GM23338 (cell line): ENCODE results near the gene ERLEC1. TPM values are rescaled to one million over a fixed set of nuclear protein-coding genes. Genes with fewer than 3 reads are reported as not detected.

Experiments used
- ATAC-seq: fragments of 200-7000 bp; cut with Tn5 transposase; 3 replicates; pipeline ENCODE4 v1.9.1; 2020
- DNase-seq: peaks from one replicate; pipeline ENCODE4 v3.0.0-alpha.2; 2015; ENCODE audit warnings: low spot score
- H2AFZ ChIP-seq: fragments of 200-600 bp; sonication (generic); 2 replicates; pipeline ENCODE4 v1.8.0; 2016; ENCODE audit warnings: antibody characterized with exemption, mild to moderate bottlenecking, moderate library complexity
- H3F3A ChIP-seq: fragments of 200-600 bp; sonication (generic); replicated peaks from 2 replicates; pipeline ENCODE4 v1.8.0; 2017; ENCODE audit warnings: antibody characterized with exemption, mixed run types, low read depth
- H3K27ac ChIP-seq: fragments of 200-600 bp; sonication (generic); 2 replicates; pipeline ENCODE4 v1.6.1; 2016; ENCODE audit warnings: low read depth
- H3K27me3 ChIP-seq: fragments of 200-600 bp; sonication (generic); 2 replicates; pipeline ENCODE4 v1.8.0; 2016; ENCODE audit warnings: mild to moderate bottlenecking, mixed run types, moderate library complexity; ENCODE audit not compliant: insufficient read depth
- H3K36me3 ChIP-seq: fragments of 200-600 bp; sonication (generic); 2 replicates; pipeline ENCODE4 v1.8.0; 2016; ENCODE audit warnings: mild to moderate bottlenecking; ENCODE audit not compliant: insufficient read depth
- H3K4me1 ChIP-seq: fragments of 200-600 bp; sonication (generic); 2 replicates; pipeline ENCODE4 v1.8.0; 2016; ENCODE audit warnings: mild to moderate bottlenecking, moderate library complexity; ENCODE audit not compliant: insufficient read depth
- H3K4me2 ChIP-seq: fragments of 200-600 bp; sonication (generic); 2 replicates; pipeline ENCODE4 v1.7.1; 2017; ENCODE audit warnings: mixed run types
- H3K4me3 ChIP-seq: fragments of 200-600 bp; sonication (generic); 2 replicates; pipeline ENCODE4 v1.6.1; 2016; ENCODE audit warnings: mixed run types
- H3K79me2 ChIP-seq: fragments of 200-600 bp; sonication (generic); replicated peaks from 2 replicates; pipeline ENCODE4 v1.8.0; 2017; ENCODE audit warnings: mild to moderate bottlenecking; ENCODE audit not compliant: insufficient read depth
- H3K9me2 ChIP-seq: fragments of 200-600 bp; sonication (generic); 2 replicates; pipeline ENCODE4 v1.8.0; 2017; ENCODE audit not compliant: insufficient read depth
- H4K20me1 ChIP-seq: fragments of 200-600 bp; sonication (generic); replicated peaks from 2 replicates; pipeline ENCODE4 v1.8.0; 2017; ENCODE audit warnings: mild to moderate bottlenecking; ENCODE audit not compliant: insufficient read depth
- H3K27ac Mint-ChIP-seq: 2 replicates; pipeline ENCODE4 v1.8.0; 2020; ENCODE audit warnings: inconsistent platforms, mild to moderate bottlenecking, moderate library complexity, mixed read lengths
- H3K27me3 Mint-ChIP-seq: 3 replicates; pipeline ENCODE4 v1.8.0; 2022; ENCODE audit warnings: low read depth, mild to moderate bottlenecking, moderate library complexity, mixed read lengths, inconsistent platforms; ENCODE audit not compliant: insufficient read depth, poor library complexity
- H3K36me3 Mint-ChIP-seq: 3 replicates; pipeline ENCODE4 v1.8.0; 2021; ENCODE audit warnings: low read depth, mild to moderate bottlenecking, inconsistent platforms, moderate library complexity, mixed read lengths
- H3K4me1 Mint-ChIP-seq: 3 replicates; pipeline ENCODE4 v1.8.0; 2020; ENCODE audit warnings: mild to moderate bottlenecking, inconsistent platforms, mixed read lengths
- H3K4me3 Mint-ChIP-seq: 3 replicates; pipeline ENCODE4 v1.8.0; 2021; ENCODE audit warnings: moderate library complexity, mild to moderate bottlenecking, inconsistent platforms, mixed read lengths
- H3K9me3 Mint-ChIP-seq: 3 replicates; pipeline ENCODE4 v1.8.0; 2020; ENCODE audit warnings: moderate library complexity, mild to moderate bottlenecking, inconsistent platforms, mixed read lengths
- CTCF ChIP-seq, 2 experiments: fragments of 200-600 bp in 1 of 2; sonication (generic) in 1 of 2; conservative IDR thresholded peaks; 2 replicates each; pipeline versions ENCODE4 v1.5.1 to v1.6.1; 2016 to 2017; ENCODE audit warnings: antibody characterized with exemption in 2 of 2, low read depth in 2 of 2, mild to moderate bottlenecking in 2 of 2, moderate library complexity in 1 of 2
- EZH2phosphoT487 ChIP-seq: fragments of 200-600 bp; sonication (generic); IDR thresholded peaks from one replicate; pipeline ENCODE4 v1.8.1; 2018; ENCODE audit warnings: antibody characterized with exemption; ENCODE audit not compliant: unreplicated experiment
- JUNB ChIP-seq: IDR thresholded peaks from one replicate; pipeline ENCODE4 v1.6.1; 2016; ENCODE audit warnings: antibody characterized with exemption; ENCODE audit not compliant: unreplicated experiment
- REST ChIP-seq: IDR thresholded peaks from one replicate; pipeline ENCODE4 v1.6.1; 2018; ENCODE audit warnings: antibody characterized with exemption; ENCODE audit not compliant: unreplicated experiment
- STAT1 ChIP-seq: IDR thresholded peaks from one replicate; pipeline ENCODE4 v1.6.1; 2016; ENCODE audit warnings: antibody characterized with exemption; ENCODE audit not compliant: unreplicated experiment
- polyA plus RNA-seq: library from polyadenylated mRNA; unstranded; fragments of >200 nt; fragmentation: Nextera tagmentation; extraction: Ambion mirVana; gene quantifications from 2 replicates; pipeline ENCODE4 v1.2.1, GENCODE V29; 2016
- total RNA-seq: library from RNA; depleted of rRNA; stranded (reverse); fragments of >200 nt; shearing (Covaris generic); gene quantifications from 2 replicates; pipeline ENCODE4 v1.2.3, GENCODE V29; 2014
- TF ChIP-seq, protein P1 (sequence below): fragments of 250-450 bp; sonication (Bioruptor Pico); IDR thresholded peaks from 2 replicates; pipeline ENCODE4 v1.5.0; 2020; ENCODE audit warnings: mild to moderate bottlenecking, moderate library complexity

ERLEC1 gene
- total and polyA plus RNA-seq, 2 experiments from 2014 or later: 35.0 to 41.2 TPM

DNA sequence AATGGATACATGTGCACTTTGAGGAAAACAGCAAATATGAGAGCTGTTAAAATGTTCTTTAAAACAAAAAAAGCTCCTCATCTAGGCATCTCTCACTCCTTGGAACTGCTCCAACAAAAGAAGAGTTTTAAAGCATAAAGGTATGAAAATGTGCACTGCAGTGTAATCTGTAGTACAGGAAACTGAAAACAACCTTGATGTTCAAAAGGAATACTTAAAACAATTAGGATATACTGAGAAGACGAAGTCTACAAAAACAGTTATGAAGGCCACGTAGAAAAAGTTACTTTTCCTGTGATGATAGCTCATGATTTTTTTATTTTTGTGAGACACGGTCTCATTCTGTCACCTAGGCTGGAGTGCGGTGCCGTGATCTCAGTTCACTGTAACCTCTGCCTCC is 75.0 kb downstream of the ERLEC1 start:
- H3K4me1 ChIP-seq: peaks cover 20% of the 10 kb centered on the region; the same call in 1 of the 2 replicates
- H4K20me1 ChIP-seq: no peaks in the 10 kb centered on the region
- TF ChIP-seq REST: no peak
- no peak for TF ChIP-seq JUNB
- no peak for TF ChIP-seq EZH2phosphoT487
- no peak for TF ChIP-seq CTCF (conservative IDR thresholded peaks at IDR 0.05; ENCODE audit: low read depth in 2 of 2)
- no peak overlapping the region for H3K27ac ChIP-seq
- no peaks in the 10 kb centered on the region; the same call in 1 of the 2 replicates for H3K79me2 ChIP-seq
- peaks cover 23% of the 10 kb centered on the region; the same call in 1 of the 2 replicates for H3K36me3 ChIP-seq
- H3K9me2 ChIP-seq: no peaks in the 10 kb centered on the region
- H2AFZ ChIP-seq: no peak overlapping the region
- no peak for ATAC-seq
- DNase-seq: no peak
- H3F3A ChIP-seq: no peaks in the 10 kb centered on the region; the same call in 1 of the 2 replicates
- no peaks in the 10 kb centered on the region for H3K27me3 Mint-ChIP-seq
- H3K4me3 Mint-ChIP-seq: no peak overlapping the region
- no peaks in the 10 kb centered on the region for H3K9me3 Mint-ChIP-seq
- peaks cover 21% of the 10 kb centered on the region for H3K4me1 Mint-ChIP-seq
- H3K4me2 ChIP-seq: no peak overlapping the region
- H3K27ac Mint-ChIP-seq: no peak overlapping the region
- H3K36me3 Mint-ChIP-seq: peaks cover 26% of the 10 kb centered on the region
- H3K27me3 ChIP-seq: no peaks in the 10 kb centered on the region
- no peak overlapping the region for H3K4me3 ChIP-seq

- Histone ChIP-seq H3K79me2 (no peaks in the 10 kb centered on the region; the same call in 1 of the 2 replicates), H4K20me1 (no peaks in the 10 kb centered on the region), H2AFZ (no peak overlapping the region), H3K4me2 (no peak overlapping the region), H3K27ac (no peak overlapping the region), H3K4me3 (no peak overlapping the region), H3K36me3 (peaks cover 29% of the 10 kb centered on the region; the same call in 1 of the 2 replicates), H3F3A (no peaks in the 10 kb centered on the region; the same call in 1 of the 2 replicates), H3K9me2 (no peaks in the 10 kb centered on the region), H3K27me3 (no peaks in the 10 kb centered on the region), H3K4me1 (peaks cover 16% of the 10 kb centered on the region; the same call in 1 of the 2 replicates)
- no peak overlapping the region for H3K27ac Mint-ChIP-seq
- no peak overlapping the region for H3K4me3 Mint-ChIP-seq
- no peaks in the 10 kb centered on the region for H3K27me3 Mint-ChIP-seq
- H3K36me3 Mint-ChIP-seq: peaks cover 39% of the 10 kb centered on the region
- no peak for ATAC-seq
- DNase-seq: no peak
- no peaks in the 10 kb centered on the region for H3K9me3 Mint-ChIP-seq
- TF ChIP-seq, protein P1, sequence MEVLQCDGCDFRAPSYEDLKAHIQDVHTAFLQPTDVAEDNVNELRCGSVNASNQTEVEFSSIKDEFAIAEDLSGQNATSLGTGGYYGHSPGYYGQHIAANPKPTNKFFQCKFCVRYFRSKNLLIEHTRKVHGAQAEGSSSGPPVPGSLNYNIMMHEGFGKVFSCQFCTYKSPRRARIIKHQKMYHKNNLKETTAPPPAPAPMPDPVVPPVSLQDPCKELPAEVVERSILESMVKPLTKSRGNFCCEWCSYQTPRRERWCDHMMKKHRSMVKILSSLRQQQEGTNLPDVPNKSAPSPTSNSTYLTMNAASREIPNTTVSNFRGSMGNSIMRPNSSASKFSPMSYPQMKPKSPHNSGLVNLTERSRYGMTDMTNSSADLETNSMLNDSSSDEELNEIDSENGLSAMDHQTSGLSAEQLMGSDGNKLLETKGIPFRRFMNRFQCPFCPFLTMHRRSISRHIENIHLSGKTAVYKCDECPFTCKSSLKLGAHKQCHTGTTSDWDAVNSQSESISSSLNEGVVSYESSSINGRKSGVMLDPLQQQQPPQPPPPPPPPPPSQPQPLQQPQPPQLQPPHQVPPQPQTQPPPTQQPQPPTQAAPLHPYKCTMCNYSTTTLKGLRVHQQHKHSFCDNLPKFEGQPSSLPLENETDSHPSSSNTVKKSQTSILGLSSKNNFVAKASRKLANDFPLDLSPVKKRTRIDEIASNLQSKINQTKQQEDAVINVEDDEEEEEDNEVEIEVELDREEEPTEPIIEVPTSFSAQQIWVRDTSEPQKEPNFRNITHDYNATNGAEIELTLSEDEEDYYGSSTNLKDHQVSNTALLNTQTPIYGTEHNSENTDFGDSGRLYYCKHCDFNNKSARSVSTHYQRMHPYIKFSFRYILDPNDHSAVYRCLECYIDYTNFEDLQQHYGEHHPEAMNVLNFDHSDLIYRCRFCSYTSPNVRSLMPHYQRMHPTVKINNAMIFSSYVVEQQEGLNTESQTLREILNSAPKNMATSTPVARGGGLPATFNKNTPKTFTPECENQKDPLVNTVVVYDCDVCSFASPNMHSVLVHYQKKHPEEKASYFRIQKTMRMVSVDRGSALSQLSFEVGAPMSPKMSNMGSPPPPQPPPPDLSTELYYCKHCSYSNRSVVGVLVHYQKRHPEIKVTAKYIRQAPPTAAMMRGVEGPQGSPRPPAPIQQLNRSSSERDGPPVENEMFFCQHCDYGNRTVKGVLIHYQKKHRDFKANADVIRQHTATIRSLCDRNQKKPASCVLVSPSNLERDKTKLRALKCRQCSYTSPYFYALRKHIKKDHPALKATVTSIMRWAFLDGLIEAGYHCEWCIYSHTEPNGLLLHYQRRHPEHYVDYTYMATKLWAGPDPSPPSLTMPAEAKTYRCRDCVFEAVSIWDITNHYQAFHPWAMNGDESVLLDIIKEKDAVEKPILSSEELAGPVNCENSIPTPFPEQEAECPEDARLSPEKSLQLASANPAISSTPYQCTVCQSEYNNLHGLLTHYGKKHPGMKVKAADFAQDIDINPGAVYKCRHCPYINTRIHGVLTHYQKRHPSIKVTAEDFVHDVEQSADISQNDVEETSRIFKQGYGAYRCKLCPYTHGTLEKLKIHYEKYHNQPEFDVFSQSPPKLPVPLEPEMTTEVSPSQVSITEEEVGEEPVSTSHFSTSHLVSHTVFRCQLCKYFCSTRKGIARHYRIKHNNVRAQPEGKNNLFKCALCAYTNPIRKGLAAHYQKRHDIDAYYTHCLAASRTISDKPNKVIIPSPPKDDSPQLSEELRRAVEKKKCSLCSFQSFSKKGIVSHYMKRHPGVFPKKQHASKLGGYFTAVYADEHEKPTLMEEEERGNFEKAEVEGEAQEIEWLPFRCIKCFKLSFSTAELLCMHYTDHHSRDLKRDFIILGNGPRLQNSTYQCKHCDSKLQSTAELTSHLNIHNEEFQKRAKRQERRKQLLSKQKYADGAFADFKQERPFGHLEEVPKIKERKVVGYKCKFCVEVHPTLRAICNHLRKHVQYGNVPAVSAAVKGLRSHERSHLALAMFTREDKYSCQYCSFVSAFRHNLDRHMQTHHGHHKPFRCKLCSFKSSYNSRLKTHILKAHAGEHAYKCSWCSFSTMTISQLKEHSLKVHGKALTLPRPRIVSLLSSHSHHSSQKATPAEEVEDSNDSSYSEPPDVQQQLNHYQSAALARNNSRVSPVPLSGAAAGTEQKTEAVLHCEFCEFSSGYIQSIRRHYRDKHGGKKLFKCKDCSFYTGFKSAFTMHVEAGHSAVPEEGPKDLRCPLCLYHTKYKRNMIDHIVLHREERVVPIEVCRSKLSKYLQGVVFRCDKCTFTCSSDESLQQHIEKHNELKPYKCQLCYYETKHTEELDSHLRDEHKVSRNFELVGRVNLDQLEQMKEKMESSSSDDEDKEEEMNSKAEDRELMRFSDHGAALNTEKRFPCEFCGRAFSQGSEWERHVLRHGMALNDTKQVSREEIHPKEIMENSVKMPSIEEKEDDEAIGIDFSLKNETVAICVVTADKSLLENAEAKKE (CRISPR knock-in tag): no peak
- no peak for TF ChIP-seq STAT1
- H3K4me1 Mint-ChIP-seq: peaks cover 16% of the 10 kb centered on the region
These were observed 76.8 kb downstream of the ERLEC1 start for GRCh38 chr2:53863538-53864227.
